ENCODE results near the gene DNAJC5G.

The DNAJC5G gene

DNA sequence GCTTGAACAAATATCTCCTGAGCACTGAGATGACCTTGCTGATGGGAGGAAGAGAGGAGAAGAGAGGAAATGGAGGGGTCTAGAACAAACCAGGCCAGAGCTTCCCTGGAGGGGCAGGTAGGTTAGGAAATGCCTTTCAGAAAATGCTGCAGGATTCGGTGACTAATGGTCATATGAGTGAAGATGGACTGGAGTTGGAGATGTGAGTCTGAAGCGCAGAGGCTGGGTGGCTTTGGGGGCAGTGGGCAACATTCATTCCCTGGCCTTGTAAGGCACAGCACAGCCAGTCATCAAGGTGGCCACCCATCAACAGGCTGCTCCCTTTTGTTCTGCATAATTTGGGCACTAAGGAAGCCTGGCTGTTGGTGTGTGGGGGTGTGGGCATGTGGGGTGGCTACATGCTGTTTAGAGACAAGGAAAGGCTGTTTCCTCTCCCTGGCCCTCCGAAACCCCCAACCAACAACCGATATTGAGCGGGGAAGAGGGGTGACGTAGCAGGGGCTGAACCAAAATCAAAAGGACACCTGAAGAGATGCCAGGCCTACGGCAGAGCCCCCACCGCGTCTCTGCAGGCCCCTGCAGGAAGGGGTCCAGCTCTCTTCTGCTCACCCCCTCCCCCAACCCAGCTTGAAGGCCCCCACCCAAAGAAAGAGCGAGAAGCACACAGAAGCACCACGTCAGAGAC is 13.8 kb upstream of the DNAJC5G start:
- ChIA-PET CTCF (no interaction called here), POLR2A (ENCODE audit: low non-redundant PET) (no interaction called here)
- no peak overlapping the region for H3K27ac ChIP-seq
- no peak for DNase-seq (ENCODE audit: low spot score)
- TF ChIP-seq, protein P1, sequence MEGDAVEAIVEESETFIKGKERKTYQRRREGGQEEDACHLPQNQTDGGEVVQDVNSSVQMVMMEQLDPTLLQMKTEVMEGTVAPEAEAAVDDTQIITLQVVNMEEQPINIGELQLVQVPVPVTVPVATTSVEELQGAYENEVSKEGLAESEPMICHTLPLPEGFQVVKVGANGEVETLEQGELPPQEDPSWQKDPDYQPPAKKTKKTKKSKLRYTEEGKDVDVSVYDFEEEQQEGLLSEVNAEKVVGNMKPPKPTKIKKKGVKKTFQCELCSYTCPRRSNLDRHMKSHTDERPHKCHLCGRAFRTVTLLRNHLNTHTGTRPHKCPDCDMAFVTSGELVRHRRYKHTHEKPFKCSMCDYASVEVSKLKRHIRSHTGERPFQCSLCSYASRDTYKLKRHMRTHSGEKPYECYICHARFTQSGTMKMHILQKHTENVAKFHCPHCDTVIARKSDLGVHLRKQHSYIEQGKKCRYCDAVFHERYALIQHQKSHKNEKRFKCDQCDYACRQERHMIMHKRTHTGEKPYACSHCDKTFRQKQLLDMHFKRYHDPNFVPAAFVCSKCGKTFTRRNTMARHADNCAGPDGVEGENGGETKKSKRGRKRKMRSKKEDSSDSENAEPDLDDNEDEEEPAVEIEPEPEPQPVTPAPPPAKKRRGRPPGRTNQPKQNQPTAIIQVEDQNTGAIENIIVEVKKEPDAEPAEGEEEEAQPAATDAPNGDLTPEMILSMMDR (conservative IDR thresholded peaks at IDR 0.05; ENCODE audit: low read depth) = no peak

DNA sequence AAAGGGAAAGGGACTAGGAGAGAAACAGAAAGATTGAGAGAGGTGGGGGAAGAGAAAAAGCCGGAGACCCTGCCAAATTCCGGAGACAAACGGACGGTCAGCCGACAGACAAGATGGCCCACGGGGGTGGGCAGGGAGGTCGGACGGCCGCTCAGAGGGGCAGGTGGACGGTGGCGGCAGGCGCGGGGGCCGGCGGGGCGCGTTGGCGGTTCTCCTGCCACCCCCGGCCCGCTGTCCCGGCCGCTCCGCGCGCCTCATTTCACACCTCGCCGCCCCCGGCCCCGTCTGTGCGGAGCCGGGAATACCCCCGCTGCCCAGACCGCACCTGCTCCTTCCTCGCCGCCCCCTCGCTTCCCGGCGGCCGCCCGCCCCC is 13.3 kb upstream of the DNAJC5G start:
- H3K27ac ChIP-seq = no peak overlapping the region
- TF ChIP-seq, protein P1 (conservative IDR thresholded peaks at IDR 0.05; ENCODE audit: low read depth) = no peak
- no peak for DNase-seq (ENCODE audit: low spot score)
- ChIA-PET POLR2A (ENCODE audit: low non-redundant PET) (no interaction called here), CTCF (no interaction called here)

DNA sequence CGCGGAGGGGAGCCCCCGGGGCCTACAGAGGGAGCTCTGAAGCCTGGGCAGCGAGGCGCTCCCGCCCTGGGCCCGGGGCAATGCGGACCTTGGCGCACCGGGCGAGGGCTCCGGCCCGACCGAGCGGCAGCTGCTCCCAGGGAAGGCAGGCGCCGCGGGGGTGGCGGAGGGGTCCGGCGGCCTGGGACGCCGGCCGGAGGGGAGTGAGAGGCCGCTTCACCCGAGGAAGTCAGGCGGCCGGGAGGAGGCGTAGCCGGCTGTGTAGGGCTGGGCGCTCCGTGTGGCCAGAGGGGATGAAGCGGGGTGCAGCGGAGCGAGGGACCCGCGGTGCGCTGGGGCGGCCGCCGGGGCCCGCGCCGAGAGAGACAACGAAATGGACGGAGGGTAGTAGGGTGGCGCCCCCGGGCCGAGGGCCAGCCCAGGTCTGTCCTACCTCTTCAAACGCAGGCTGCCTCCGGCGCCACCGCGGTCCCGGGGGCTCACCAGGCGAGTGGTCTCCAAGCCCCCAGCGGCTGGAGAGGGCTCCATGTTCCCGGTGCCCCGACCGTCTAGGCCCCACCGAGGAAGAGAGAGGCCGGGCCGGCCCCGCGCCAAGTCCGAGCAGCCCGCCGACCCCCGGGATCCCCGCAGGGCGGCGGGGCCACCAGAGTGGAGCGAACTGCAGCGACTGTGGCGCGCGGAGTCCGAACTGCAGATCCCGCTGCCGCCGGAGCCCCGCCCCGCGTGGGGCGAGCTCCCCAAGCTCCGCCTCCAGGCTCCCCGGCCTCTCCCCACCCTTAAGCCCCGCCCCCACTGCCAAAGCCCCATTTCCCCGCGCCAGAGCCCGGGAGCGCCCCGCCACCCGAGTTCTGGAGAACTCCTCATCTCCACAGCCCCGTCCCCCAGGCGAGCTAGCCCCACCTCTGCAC is 12.6 kb upstream of the DNAJC5G start, which contains the start of gene SLC30A3:
Gene SLC30A3, minus strand, starts transcription at position 669 of the 908 bp plus-strand sequence. Its CDS starts 141 bp downstream, at position 528.
- TF ChIP-seq, protein P1 (conservative IDR thresholded peaks at IDR 0.05; ENCODE audit: low read depth) = no peak
- peak; percentile 71 for DNase-seq (ENCODE audit: low spot score)
- POLR2A ChIA-PET (ENCODE audit: low non-redundant PET) = no interaction called here
- CTCF ChIA-PET = interaction anchor here (0.7 to 2.0 kb wide), 3 partner anchors 17 to 93 kb away, joined by 3 to 9 read pairs (median 5); no protein-coding TSS in a partner anchor
- H3K27ac ChIP-seq = no peak within 1 kb of the TSS

DNA sequence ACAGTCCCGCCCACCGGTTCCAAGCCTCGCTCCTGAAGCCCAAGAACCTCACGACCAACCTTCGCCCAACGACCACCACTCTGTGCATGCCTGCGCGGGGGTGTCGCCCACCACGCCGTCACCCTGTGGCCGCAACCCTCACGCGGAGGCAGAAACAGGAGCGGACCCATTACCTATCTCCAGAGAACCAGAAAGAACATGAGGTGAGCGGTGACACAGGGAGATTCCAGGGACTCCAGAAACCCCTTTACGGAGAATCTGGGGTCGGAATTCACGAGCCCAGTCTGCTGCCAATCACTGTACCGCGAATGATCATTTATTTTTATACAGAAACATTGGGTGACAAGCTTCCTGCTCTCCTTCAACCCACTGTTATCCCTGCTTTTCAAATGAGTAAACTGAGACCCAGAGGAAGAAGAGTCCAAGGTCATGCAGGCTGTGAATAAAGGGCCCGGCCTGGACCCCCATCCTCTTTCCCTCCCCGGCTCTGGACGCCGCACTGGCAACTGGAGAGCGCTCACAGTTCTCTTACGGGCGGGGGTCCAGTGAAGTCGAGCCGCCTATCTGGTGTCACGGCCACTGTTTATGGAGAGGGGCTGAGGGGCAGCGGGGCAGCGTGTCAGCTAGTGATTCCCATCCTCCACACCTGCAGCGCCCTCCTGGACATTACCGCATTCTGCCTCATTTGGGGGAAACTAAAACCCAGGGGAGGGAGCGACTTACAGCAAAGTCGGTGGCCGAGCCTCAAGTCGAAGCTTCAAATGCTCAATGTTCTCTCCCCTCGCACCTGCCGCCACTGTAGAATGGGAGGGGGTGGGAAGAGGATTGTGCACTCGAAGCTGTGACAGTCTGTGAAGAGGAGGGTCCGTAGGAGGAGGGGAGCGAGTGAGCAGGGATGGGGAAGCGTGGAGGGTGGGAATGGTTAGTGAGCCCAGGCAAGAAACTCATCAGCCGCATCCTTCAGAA is 11.7 kb upstream of the DNAJC5G start:
- DNase-seq (ENCODE audit: low spot score) = no peak
- CTCF ChIA-PET = interaction anchor here (0.7 to 5.0 kb wide), 4 partner anchors 17 to 94 kb away, joined by 3 to 32 read pairs (median 6); partner anchors contain the start of gene TRIM54
- TF ChIP-seq, protein P1 (conservative IDR thresholded peaks at IDR 0.05; ENCODE audit: low read depth) = no peak
- no peak overlapping the region for H3K27ac ChIP-seq
- POLR2A ChIA-PET (ENCODE audit: low non-redundant PET) = no interaction called here

DNA sequence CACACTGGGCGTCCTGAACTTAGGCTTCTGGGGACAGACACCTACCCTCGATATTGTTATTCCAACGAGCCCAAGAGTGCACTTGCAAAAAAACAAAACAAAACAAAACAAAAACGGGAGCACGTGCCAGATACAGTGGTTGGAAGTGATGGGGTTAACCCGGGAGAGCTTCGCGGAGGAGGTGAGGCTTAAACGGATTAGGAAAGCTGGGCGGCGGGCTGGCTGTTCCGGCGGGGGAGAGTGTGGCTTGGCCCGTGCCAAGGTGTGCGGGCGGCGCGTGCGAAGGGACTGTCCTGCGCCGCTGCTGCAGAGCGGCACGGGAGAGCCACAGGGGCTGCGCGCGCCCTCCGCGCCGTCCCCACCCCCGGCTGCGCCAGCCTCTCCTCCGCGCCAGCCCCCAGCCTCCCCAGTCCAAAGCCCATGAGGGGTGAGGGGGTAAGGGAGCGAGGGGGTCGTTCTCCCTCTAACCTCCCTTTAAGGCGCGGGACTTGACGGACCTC is 10.9 kb upstream of the DNAJC5G start:
- no peak overlapping the region for H3K27ac ChIP-seq
- CTCF ChIA-PET = interaction anchor here (0.8 to 5.0 kb wide), 6 partner anchors 14 to 176 kb away, joined by 3 to 32 read pairs (median 4); partner anchors contain the start of gene TRIM54
- TF ChIP-seq, protein P1 (conservative IDR thresholded peaks at IDR 0.05; ENCODE audit: low read depth) = no peak
- POLR2A ChIA-PET (ENCODE audit: low non-redundant PET) = no interaction called here
- no peak for DNase-seq (ENCODE audit: low spot score)

Measured in RWPE1 (cell line).